ENCODE results near the gene HLA-DPA1.
A peak's percentile ranks its signal among the peaks of the same experiment; 100 is the strongest.
"Not testable (repeated sequence)": the region's sequence is repeated elsewhere in the genome, so short reads cannot be mapped to it uniquely, and the experiment has no call there.

HLA-DPA1 gene

DNA sequence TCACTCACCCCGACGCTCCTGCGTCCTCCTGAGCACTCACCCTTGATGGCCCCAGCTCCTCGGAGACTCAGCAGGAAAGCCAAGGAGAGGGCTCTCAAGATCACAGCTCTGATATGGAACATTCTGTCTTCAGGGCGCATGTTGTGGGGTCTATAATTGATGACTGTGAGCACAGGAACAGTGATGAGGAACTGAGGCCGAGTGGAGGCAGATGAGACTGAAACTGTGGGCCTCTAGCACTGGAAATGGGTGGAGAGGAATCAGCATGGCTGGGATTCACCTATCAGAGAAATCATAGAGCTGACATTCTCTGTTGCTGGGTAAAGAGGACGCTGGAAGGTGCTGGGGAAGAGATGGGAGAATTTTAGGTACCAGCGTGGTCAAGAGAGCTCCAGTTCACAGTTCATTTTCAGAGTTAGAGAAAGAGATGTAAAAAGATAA lies at the start of gene HLA-DPA1:
HLA-DPA1 (minus strand) TSS at position 219 of the 441 bp plus-strand sequence.
- DNase-seq = peak; percentile 77 to 78

DNA sequence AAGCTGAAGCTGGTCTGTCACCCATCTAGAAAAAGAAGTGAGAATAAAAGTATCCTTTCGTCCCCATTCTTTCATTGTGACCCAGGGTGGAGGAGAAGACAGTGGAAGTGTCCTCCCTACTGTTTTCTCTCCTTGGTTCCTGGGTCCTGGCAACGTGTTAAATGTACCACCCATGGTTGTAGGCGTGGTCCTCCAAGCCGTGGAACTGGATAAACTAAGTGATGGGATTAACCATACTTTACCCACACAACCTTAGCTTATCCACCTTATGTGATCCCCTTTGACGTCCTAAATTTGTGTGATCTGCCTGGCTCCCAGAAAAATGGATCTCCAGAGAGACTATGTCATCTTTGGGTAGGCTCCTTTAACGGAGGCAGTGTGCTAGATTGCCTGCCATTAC lies 49.7 kb upstream of the HLA-DPA1 start:
- no peak for DNase-seq

DNA sequence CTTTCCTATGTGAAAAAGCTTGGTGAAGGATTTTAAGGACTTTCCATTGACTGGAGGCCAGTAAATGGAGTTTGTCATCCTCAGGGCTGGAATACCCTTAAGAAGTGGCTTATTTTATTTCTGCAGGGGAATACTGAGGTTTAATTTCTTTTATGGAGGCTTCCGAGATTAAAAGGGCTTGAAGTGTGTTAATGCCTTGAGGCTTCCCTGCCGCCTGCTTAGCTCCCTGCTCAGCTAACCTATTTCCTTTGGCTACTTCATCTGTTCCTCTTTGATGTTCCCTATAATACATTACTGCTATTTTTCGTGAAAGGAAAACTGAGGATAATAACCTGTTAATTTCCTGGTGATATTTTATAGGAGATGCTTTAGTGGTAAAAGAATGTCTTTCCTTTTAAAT lies 46.6 kb upstream of the HLA-DPA1 start:
- DNase-seq = no peak

DNA sequence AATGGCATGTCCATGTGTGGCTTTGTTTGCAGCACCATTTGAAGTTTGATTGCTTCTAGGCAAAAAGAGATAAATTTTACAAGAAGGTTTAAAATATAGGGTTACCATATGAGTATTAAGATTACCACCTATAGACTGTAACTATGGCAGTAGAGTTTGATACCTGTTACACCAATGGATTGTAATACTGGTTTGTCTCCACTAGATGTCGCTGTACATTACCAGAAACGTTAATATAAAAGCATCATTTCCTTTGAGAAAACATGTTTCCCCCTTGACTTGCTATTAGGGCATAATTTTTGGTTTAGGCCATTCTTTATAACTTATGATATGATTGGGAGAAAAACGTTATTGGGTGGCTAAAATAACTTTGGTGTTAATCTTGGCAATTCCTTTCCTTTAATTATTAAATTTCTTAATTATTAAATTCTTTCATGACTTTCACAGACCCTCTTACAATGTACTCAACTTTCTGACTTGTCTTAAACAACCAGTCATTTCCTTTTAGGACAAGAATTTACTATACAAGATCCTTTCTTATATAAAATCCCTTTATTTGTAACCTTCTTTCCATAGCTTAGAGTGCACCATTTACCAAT lies 45.2 kb upstream of the HLA-DPA1 start:
- peak in 1 of 2 donors; percentile 82 for DNase-seq

DNA sequence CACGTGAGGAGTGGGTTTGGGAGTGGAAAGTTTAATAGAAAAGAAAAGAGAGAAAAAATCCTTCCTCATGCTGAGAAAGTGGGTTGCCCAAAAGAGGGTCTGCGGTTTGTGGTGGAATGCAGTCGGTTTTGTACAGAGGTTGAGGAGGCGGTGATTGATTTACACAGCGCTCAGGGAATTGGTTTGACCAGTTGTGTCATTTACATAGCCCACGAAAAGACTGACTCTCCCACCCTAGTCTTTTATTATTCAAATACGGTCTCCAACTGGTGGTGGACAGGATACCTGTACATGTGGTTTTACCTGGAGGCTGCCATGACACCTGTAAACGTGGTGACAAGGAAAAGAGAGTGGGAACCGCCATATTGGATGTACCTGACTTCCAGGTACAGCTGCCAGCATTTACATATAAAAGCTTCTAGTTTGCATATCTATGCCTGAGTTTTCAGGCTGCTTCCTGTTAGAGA lies 44.4 kb upstream of the HLA-DPA1 start:
- no peak for DNase-seq

DNA sequence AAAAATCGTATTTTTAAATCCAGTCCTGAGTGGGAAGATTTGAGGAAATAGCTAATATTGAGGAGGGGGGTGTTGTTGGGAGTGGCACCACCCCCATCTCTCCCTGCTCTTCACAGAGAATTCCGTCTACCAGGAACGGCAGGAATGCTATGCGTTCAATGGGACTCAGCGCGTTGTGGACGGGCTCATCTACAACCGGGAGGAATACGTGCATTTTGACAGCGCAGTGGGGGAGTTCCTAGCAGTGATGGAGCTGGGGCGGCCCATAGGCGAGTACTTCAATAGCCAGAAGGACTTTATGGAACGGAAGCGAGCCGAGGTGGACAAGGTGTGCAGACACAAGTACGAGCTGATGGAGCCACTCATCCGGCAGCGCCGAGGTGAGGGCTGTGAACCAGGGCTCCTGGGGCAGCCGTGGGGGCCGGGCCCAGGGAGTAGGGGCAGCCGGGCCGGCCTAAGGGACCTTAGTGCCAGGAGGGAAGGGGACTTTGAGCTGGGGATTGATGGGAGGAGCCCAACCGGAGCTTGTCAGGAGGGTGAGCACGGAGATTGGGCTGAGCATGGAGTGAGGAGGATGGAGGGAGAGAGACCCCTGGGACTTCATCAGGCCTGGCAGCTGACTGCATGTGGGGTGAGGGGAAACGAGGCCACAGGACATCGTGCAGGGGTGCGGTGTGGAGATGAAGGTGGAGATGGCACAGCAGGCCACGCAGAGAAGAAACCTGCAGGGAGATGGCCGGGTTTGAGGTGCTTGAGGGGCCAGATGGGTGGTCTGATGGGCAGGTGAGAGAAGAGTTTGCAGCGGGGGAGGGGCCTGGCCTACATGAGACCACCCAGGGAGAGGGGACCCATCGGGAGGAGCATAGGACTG lies 43.6 kb upstream of the HLA-DPA1 start:
- DNase-seq = no peak

DNA sequence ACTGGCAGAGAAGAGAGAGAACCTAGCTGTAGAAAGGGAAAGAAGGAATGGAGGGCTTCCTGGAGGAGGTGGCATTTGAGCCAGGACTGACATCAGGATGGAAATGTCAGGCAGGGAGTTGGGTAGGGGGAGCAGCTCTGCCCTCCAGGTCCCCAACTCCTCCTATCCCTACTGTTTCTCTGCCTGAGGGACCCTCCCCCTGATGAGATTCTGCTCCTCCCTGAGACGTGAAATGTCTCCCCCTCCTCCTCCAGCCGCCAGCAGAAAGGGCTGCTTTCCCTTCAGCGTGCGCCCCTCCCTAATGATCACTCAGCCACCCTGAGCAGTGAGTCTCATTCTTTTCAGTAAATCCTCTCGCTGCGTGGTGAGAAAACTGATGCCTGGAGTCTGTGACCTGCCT lies 43.0 kb upstream of the HLA-DPA1 start:
- DNase-seq = no peak

DNA sequence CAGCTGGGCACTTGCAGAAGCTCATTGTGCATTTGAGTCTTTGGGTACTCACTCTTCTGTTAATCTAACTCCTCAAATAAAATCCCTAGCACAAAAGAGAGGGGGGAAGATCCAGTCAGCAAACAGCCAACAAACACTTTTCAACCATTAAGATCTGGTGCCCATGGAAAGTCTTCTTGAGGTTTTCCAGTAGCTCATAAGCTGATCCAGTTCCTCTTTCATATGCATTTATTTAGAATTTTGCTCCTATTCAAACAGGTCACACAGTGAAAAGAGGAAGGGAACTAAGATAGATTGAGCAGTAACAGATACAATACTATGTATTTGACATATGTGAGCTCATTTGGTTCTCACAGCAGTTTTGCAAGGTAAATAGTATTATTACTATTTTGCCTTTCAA lies 41.0 kb upstream of the HLA-DPA1 start:
- DNase-seq = no peak

DNA sequence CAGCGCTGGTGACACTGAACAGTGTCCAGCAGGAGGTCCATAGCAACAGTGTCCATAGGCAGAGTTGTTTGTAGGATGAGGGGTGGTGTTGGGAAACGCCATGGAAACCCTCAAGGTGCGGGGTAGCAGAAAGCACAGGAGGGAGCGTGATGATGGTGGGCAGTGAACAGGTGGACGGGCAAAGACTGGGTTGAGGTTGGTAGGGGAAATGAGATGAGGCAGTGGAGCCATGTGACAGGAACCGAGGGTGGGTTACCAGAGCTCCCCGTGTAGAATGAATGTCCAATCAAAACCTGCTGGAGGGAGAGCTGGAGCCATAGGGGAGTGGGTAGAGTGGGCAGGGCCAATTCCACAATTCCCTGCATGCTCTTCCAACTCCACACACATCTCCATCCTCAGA lies 40.3 kb upstream of the HLA-DPA1 start:
- no peak for DNase-seq

DNA sequence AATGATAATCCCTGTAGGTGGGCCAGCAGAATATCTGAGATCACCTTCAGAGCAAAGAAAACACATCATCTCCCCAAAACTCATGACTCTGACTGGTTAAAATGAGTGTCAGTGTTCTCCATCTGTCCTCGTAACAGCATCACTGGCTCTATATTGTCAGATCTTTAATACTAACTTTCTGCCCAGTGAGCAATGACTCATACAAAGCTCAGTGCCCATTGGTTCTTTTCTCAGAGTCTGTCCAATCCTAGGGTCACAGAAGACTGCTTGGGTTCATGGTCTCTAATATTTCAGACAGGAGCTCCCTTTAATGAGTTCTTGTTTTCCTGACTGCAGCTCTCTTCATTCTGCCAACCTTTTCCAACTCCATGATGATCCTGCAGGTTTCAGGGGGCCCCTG lies 38.7 kb upstream of the HLA-DPA1 start:
- peak; percentile 51 to 73 for DNase-seq

DNA sequence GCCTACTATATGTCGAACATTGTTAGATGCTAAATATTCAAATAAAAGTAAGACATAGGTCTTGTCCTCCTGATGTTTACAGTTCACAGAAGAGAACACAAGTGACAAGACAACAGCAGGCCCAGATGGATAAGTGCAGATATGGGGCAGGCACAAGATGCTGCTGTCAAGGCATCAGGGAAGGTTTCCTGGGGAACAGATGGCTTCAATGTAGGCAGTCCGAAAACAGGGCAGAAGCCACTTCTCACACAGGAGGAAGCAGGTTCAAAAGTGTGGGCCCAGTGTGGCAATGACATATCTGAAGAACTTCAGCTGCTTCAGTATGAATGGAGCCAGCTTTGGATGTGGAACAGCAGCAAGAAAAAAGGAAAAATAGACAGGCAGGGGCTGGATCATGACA lies 34.9 kb upstream of the HLA-DPA1 start:
- DNase-seq = no peak

DNA sequence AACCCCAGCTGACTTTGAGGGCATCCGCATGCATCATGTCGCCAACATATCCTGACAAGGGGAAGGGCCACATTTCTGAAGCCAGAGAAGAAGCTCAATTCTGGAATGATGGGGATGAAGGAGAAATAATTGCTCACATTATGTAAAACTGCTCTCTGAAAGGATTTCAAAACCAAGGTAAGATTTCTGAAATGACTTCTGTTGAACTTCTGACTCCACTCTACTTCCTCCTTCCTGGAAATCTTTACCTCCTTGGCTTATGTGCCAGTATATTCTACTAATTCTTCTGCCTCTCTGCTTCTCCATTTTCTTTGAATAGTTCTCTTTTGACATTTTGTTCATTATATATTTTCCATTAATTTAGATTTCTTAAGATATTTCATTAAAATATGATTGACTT lies 34.2 kb upstream of the HLA-DPA1 start:
- DNase-seq = no peak

DNA sequence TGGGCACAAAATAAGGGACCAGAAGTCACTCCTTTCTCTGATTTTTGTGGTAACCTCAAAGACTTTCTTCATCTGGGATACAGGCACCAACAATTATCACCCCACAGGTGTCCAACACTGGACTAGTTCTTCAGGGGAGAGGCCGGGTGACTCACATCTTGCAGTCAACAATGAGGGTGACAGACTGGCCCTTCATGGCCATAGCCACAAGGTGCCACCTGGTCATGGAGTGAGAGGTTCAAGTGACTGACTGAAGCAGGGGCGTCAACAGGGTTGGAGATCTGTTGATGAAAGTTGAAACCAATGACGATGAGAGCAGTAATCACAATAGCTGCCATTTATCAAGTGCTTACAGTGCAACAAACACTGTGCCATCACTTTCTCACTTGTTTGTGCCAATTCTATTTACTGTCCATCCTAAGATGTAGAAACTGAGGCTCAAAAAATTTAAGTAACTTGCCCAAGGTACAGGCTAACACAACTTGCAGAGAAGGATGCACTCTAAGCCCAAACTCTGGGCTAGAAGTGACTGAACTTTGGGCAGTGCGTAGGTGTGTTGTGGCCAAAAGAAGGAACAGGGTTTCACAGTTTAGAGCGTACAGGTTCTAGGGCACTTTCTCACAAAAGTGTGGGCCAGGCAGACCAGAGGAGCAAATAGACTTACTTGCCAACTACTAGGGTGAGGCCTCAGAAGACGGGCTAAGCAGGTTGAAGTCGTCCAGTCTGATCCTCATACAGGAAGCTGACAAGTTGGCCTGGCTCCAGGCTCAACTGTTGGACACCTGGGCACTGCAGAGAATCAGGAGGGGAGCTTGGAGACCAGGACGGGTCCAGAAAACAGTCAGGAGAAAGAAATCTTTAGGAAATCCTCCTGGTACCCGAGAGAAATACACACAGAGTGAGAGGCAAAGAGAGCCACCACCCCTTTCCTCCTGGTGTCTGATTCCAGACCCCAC lies 32.7 kb upstream of the HLA-DPA1 start:
- DNase-seq = no peak

DNA sequence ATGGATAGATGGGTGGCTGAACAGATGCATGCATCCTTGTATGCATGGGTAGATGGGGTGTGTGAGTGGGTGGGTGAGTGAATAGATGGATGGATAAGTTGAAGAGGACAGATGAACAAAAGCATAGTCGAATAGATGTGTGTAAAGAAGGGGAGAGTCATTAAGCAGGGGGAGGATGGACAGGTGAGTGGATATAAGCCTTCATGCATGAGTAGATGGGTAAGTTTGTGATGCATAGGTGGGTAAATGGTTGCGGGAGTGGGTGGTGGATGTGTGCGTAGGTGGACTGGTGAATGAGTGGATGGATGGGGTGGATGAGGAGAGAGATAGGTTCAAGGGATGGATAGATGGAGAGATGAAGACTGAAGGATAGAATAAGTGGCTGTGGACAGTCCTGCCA lies 31.9 kb upstream of the HLA-DPA1 start:
- no peak for DNase-seq

DNA sequence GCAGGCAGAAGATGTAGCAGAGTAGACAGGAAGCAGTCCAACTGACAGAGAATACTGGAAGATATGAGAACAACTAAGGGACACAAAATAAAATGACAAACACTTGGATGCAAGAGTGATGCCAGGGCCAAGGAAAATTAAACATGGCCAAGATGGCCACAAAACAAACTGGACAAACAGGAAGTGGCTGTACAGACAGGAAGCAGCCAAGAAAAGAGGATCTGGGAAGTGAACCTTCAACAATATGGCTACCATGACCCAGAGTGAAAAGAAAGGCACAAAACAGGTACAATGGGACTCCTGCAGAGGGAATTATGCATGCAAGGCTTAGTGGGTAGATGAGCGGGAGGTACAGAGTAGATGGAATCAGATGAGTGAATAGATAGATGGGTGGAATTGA lies 31.4 kb upstream of the HLA-DPA1 start:
- no peak for DNase-seq

DNA sequence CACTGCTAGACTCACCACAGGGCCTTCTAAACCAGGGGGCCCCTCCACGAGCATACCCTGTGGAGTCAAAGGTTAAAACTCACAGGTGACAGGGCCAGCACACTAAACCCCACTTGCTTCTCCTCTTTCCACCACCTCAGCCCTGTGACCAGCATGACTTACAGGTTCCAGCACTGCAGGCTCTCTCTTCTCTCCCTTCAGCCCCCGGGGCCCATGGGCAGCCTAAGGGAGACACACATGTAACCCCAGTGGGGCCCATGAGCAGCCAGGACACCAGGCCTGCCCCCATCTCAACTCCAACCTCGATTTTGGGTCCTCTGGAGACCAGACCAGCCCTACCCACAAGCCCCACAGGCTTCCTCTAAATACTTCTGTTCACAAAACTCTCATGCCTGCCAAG lies 30.3 kb upstream of the HLA-DPA1 start:
- no peak for DNase-seq

DNA sequence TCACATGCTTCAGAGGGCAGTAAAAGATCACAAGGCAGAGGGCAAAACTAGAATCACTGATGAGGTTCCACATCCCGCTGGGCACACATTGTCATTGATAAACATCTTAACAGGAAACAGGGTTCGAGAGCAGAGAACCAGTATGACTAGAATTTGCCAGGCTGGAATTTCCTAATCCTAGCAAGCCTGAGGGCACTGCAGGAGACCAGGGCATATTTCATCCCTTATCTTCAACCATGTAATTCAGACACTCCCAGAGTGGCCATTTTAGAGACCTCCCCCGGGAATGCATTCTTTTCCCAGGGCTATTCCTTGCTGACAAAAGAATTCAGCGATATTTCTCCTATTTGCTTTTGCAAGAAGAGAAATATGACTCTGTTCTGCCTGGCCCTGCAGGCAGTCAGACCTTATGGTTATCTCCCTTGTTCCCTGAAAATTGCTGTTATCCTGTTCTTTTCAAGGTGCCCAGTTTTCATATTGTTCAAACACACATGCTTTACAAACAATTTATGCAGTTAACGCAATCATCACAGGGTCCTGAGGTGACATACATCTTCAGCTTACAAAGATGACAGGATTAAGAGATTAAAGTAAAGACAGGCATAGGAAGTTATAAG lies 27.8 kb upstream of the HLA-DPA1 start:
- DNase-seq = not testable (repeated sequence)

DNA sequence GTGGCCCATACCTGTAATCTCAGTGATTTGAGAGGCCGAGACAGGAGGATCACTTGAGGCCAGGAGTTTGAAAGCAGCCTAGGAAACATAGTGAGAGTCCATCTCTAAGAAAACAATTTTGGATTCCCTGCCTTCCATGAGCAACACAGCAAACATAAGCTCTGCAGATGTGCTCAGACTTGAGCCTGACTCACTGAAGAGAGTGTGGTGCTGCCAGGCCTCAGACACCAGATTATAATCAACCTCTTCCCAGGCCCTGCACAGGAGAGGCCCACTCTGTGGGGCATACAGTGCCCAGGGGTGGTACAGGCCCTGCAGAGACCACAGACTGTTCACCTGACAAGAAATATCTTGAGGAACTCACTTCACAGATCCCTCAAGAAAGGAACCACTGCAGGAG lies 22.2 kb upstream of the HLA-DPA1 start:
- DNase-seq = no peak

DNA sequence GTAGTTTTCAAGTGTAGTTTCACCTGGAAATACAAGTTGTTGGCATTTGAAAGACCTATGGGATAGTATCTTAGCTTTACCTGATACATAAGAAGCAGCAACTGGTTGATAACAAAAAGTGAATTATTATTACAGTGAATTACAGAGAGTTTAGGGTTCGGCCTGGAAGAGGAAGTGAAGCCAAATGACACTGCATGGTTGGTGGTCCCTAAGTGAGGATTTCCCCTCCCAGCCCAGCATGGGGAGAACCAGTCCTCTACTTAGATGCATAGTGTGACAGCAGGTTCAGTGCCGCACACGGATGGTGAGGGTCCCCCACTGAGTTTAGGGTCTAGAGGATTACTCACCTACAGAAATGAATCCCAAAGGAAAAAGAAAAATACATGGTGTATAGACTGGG lies 20.4 kb upstream of the HLA-DPA1 start:
- DNase-seq = peak in 1 of 2 donors; percentile 18

DNA sequence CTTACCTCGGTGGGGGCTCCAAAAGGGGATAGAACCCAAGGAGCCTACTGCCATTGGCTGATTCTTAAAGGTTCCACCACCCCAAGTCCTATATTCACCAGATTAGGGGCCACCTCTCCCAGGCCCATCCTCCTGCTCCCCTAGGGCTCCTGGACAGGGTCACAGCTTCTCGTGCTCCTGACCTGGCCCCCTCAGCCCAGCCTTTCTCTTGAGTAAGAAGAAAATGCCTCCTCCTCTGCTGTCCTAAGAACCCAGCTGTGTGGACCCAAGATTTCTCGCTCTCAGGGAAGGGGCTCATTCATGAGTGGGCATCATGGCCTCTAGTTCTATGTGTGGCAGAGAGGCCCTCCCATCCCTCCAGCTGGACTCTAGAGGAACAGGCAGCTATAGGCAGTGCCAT lies 18.9 kb upstream of the HLA-DPA1 start:
- DNase-seq = no peak

DNA sequence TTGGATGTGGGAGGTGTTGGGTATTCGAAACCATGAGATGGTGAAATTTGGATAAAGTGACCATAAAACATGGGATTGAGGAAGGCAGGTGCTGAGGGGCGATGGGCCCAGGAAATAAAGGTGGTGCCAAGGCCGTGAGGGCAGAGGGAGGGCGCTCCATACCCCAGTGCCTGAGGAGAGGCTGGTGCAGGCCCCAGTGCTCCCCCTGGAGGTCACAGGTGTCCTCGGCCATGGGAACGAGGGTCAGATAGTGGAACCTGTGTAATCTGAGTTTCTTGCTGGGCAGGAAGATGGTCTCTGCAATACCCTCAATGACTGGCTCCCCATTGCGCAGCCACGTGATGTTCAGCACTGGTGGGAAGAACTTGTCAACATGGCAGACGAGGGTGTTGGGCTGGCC lies 18.5 kb upstream of the HLA-DPA1 start:
- peak; percentile 45 to 63 for DNase-seq

DNA sequence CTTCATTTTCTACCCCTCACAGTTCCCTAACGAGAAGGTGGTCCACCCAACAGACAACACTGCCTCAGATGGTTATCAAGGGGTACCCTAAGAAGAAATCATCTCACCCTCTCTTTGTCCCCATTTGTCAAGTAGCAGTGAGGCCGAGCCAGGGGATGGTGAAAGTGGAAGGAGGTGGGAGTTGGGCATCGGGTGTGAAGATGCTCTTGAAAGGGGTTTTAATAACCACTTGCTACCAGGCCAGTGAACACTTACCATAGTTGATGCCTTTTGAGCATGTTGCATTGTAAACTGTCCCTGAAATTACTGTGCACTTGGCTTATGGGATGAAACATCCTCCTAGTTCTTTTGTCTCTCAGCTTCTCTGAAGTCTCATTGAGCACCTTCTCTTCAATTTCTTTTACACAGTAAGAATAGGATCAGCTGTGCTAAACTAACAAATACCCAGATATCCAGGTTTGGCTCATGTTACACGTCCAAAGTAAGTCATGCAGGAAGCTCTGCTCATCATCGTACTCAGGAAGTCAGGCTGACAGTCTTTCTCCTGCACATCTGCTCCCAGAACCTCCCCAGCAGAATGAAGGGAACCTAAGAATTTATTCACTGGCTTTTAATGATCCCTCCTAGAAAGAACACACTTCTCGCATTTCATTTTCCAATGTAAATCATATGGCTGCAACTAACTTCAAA lies 15.6 kb upstream of the HLA-DPA1 start:
- no peak for DNase-seq
